ENCODE measurements around the gene FOXJ3. TPM values are rescaled to one million over a fixed set of nuclear protein-coding genes. Genes with fewer than 3 reads are reported as not detected.

FOXJ3 gene
- total RNA-seq, 1 donor from 2014 or later = 35.1 TPM

- DNase-seq (no peak), ATAC-seq (peak; percentile 18)
- intact Hi-C loops (cut with micrococcal nuclease) = no loop called here
Observed at GRCh38 chr1:42142894-42143675, 191.9 kb downstream of the FOXJ3 start.

GRCh38 chr1:42141978-42142377, 193.1 kb downstream of the FOXJ3 start:
- intact Hi-C loops (cut with micrococcal nuclease) = no loop called here
- DNase-seq = no peak
- ATAC-seq = no peak

GRCh38 chr1:42140191-42140590, 194.8 kb downstream of the FOXJ3 start:
- DNase-seq (no peak), ATAC-seq (no peak)
- intact Hi-C loops (cut with micrococcal nuclease) = no loop called here

GRCh38 chr1:42139444-42139843, 195.6 kb downstream of the FOXJ3 start:
- DNase-seq (no peak), ATAC-seq (no peak)
- intact Hi-C loops (cut with micrococcal nuclease) = no loop called here

- no peak for DNase-seq
- intact Hi-C loops (cut with micrococcal nuclease) = no loop called here
- ATAC-seq = no peak
Observed at GRCh38 chr1:42138586-42138985, 196.4 kb downstream of the FOXJ3 start.

GRCh38 chr1:42137766-42138165, 197.3 kb downstream of the FOXJ3 start:
- no peak for ATAC-seq
- intact Hi-C loops (cut with micrococcal nuclease) = no loop called here
- no peak for DNase-seq

- ATAC-seq = no peak
- DNase-seq = no peak
- intact Hi-C loops (cut with micrococcal nuclease) = no loop called here
Observed at GRCh38 chr1:42136466-42136865, 198.6 kb downstream of the FOXJ3 start.

GRCh38 chr1:42135426-42135825, 199.6 kb downstream of the FOXJ3 start:
- intact Hi-C loops (cut with micrococcal nuclease) = no loop called here
- DNase-seq (no peak), ATAC-seq (no peak)

GRCh38 chr1:42133809-42134526, 201.1 kb downstream of the FOXJ3 start:
- ATAC-seq (no peak), DNase-seq (no peak)
- intact Hi-C loops (cut with micrococcal nuclease) = no loop called here

GRCh38 chr1:42133390-42133789, 201.6 kb downstream of the FOXJ3 start:
- DNase-seq = no peak
- ATAC-seq = no peak
- intact Hi-C loops (cut with micrococcal nuclease) = no loop called here

GRCh38 chr1:42130061-42130660, 204.9 kb downstream of the FOXJ3 start:
- ATAC-seq (no peak), DNase-seq (no peak)
- intact Hi-C loops (cut with micrococcal nuclease) = no loop called here

- intact Hi-C loops (cut with micrococcal nuclease) = no loop called here
- no peak for ATAC-seq
- DNase-seq = no peak
Observed at GRCh38 chr1:42128964-42129363, 206.1 kb downstream of the FOXJ3 start.

- intact Hi-C loops (cut with micrococcal nuclease) = no loop called here
- ATAC-seq (no peak), DNase-seq (no peak)
Observed at GRCh38 chr1:42128499-42128898, 206.5 kb downstream of the FOXJ3 start.

GRCh38 chr1:42127767-42128166, 207.3 kb downstream of the FOXJ3 start:
- no peak for DNase-seq
- ATAC-seq = no peak
- intact Hi-C loops (cut with micrococcal nuclease) = no loop called here

Other genes starting within 250 kb of the FOXJ3 start
- gene GUCA2B, start 181.8 kb downstream of the FOXJ3 start, total RNA-seq = not detected
- not detected for gene GUCA2A, start 170.5 kb downstream of the FOXJ3 start, total RNA-seq
- 9.7 TPM for gene RIMKLA, start 45.6 kb upstream of the FOXJ3 start, total RNA-seq
- gene ZMYND12, start 120.8 kb upstream of the FOXJ3 start, total RNA-seq = 0.84 TPM
- 31.1 TPM for gene PPCS, start 121.3 kb upstream of the FOXJ3 start, total RNA-seq
- 1.2 TPM for gene CCDC30, start 128.1 kb upstream of the FOXJ3 start, total RNA-seq

All from left ventricle myocardium superior (tissue), 1 donor.